Measurements from ENCODE around the gene ZBTB43. TPM values are rescaled to one million over a fixed set of nuclear protein-coding genes. Genes with fewer than 3 reads are reported as not detected.

The ZBTB43 gene
- total RNA-seq, 1 experiment from 2014 or later, result 32.4 TPM

- no peaks in the 10 kb centered on the region for H3K36me3 Mint-ChIP-seq (ENCODE audit: insufficient read depth, unreplicated experiment)
- intact Hi-C loops (cut with micrococcal nuclease), result no loop called here
- ChIA-PET POLR2A (interaction anchor here (0.6 to 10.6 kb wide), 14 partner anchors 9 to 907 kb away, joined by 3 to 700 read pairs (median 4); partner anchors contain the start of genes LMX1B, RALGPS1 and ZBTB43), CTCF (interaction anchor here (0.7 to 3.3 kb wide), 4 partner anchors 11 to 231 kb away, joined by 3 to 18 read pairs (median 3); no protein-coding TSS in a partner anchor)
- BruUV-seq (replicated peaks), result no TSS peak
- H3K4me1 Mint-ChIP-seq (ENCODE audit: insufficient read depth, unreplicated experiment), result peaks cover 40% of the 10 kb centered on the region
- TF ChIP-seq, protein P1, sequence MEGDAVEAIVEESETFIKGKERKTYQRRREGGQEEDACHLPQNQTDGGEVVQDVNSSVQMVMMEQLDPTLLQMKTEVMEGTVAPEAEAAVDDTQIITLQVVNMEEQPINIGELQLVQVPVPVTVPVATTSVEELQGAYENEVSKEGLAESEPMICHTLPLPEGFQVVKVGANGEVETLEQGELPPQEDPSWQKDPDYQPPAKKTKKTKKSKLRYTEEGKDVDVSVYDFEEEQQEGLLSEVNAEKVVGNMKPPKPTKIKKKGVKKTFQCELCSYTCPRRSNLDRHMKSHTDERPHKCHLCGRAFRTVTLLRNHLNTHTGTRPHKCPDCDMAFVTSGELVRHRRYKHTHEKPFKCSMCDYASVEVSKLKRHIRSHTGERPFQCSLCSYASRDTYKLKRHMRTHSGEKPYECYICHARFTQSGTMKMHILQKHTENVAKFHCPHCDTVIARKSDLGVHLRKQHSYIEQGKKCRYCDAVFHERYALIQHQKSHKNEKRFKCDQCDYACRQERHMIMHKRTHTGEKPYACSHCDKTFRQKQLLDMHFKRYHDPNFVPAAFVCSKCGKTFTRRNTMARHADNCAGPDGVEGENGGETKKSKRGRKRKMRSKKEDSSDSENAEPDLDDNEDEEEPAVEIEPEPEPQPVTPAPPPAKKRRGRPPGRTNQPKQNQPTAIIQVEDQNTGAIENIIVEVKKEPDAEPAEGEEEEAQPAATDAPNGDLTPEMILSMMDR (IDR thresholded peaks at IDR 0.05; ENCODE audit: unreplicated experiment), result no peak
- no peak for DNase-seq (ENCODE audit: unreplicated experiment)
- H3K27me3 Mint-ChIP-seq (ENCODE audit: insufficient read depth, unreplicated experiment), result no peaks in the 10 kb centered on the region
- peak overlapping the region; percentile 40 for H3K4me3 Mint-ChIP-seq (ENCODE audit: unreplicated experiment)
- H3K27ac Mint-ChIP-seq (ENCODE audit: low read depth, unreplicated experiment), result peak overlapping the region; percentile 95
- no peaks in the 10 kb centered on the region for H3K9me3 Mint-ChIP-seq (ENCODE audit: unreplicated experiment)
Measured at GRCh38 chr9:126788046-126788445, 16.8 kb upstream of the ZBTB43 start.

- no TSS peak for BruUV-seq (replicated peaks)
Measured at GRCh38 chr9:126788634-126789349, 16.0 kb upstream of the ZBTB43 start.

GRCh38 chr9:126790561-126790960 is 14.3 kb upstream of the ZBTB43 start:
- H3K36me3 Mint-ChIP-seq (ENCODE audit: insufficient read depth, unreplicated experiment), result no peaks in the 10 kb centered on the region
- no peaks in the 10 kb centered on the region for H3K9me3 Mint-ChIP-seq (ENCODE audit: unreplicated experiment)
- intact Hi-C loops (cut with micrococcal nuclease), result no loop called here
- DNase-seq (ENCODE audit: unreplicated experiment), result no peak
- BruUV-seq (replicated peaks), result no TSS peak
- H3K27me3 Mint-ChIP-seq (ENCODE audit: insufficient read depth, unreplicated experiment), result no peaks in the 10 kb centered on the region
- no peak overlapping the region for H3K4me3 Mint-ChIP-seq (ENCODE audit: unreplicated experiment)
- H3K4me1 Mint-ChIP-seq (ENCODE audit: insufficient read depth, unreplicated experiment), result peaks cover 58% of the 10 kb centered on the region
- peak overlapping the region; percentile 99 for H3K27ac Mint-ChIP-seq (ENCODE audit: low read depth, unreplicated experiment)
- ChIA-PET POLR2A (interaction anchor here (0.7 to 10.6 kb wide), 13 partner anchors 9 to 633 kb away, joined by 3 to 700 read pairs (median 5); partner anchors contain the start of genes RALGPS1, ZBTB43 and ZNF79), CTCF (interaction anchor here (0.6 to 3.3 kb wide), 5 partner anchors 11 to 290 kb away, joined by 3 to 18 read pairs (median 3); no protein-coding TSS in a partner anchor)
- TF ChIP-seq, protein P1 (IDR thresholded peaks at IDR 0.05; ENCODE audit: unreplicated experiment), result no peak

More at GRCh38 chr9:126788634-126789349, 16.0 kb upstream of the ZBTB43 start:
- H3K4me1 Mint-ChIP-seq (ENCODE audit: insufficient read depth, unreplicated experiment), result peaks cover 47% of the 10 kb centered on the region
- peak; percentile 82 for DNase-seq (ENCODE audit: unreplicated experiment)
- TF ChIP-seq, protein P1 (IDR thresholded peaks at IDR 0.05; ENCODE audit: unreplicated experiment), result no peak
- no peaks in the 10 kb centered on the region for H3K36me3 Mint-ChIP-seq (ENCODE audit: insufficient read depth, unreplicated experiment)
- H3K4me3 Mint-ChIP-seq (ENCODE audit: unreplicated experiment), result peak overlapping the region; percentile 40
- POLR2A ChIA-PET, result interaction anchor here (0.6 to 10.6 kb wide), 15 partner anchors 8 to 908 kb away, joined by 3 to 700 read pairs (median 3); partner anchors contain the start of genes LMX1B, RALGPS1 and ZBTB43
- H3K27ac Mint-ChIP-seq (ENCODE audit: low read depth, unreplicated experiment), result peak overlapping the region; percentile 95
- CTCF ChIA-PET, result interaction anchor here (0.5 to 3.3 kb wide), 7 partner anchors 8 to 1033 kb away, joined by 3 to 18 read pairs (median 5); partner anchors contain the start of gene ZBTB43
- H3K27me3 Mint-ChIP-seq (ENCODE audit: insufficient read depth, unreplicated experiment), result no peaks in the 10 kb centered on the region
- H3K9me3 Mint-ChIP-seq (ENCODE audit: unreplicated experiment), result no peaks in the 10 kb centered on the region
- intact Hi-C loops (cut with micrococcal nuclease), result no loop called here
